Pancreas (tissue), 10 donors: ENCODE data around the gene CHMP1A. TPM values are rescaled to one million over a fixed set of nuclear protein-coding genes. Genes with fewer than 3 reads are reported as not detected.
"Not testable (repeated sequence)": the region's sequence is repeated elsewhere in the genome, so short reads cannot be mapped to it uniquely, and the experiment has no call there.

Experiments
- ATAC-seq, 4 donors: fragments of 200-7000 bp; cut with Tn5 transposase; one replicate each; pipeline versions ENCODE4 v1.8.0 to v1.9.1; 2020; ENCODE audit warnings: mild to moderate bottlenecking in 4 of 4, moderate library complexity in 4 of 4
- DNase-seq, 6 donors: peaks; one replicate each; pipeline ENCODE4 v3.0.0-alpha.2; 2020
- FAIRE-seq: peaks from 2 replicates; lab custom pipeline; 2012; peaks lifted over from hg19 to GRCh38; lab: Jason Lieb, UNC
- H3K27ac ChIP-seq, 4 donors: fragments of 200-600 bp; sonication (generic); 1 replicate in 3 of 4; 2 replicates in 1 of 4; pipeline versions ENCODE4 v1.5.0 to v1.8.0; 2020
- H3K27me3 ChIP-seq, 4 donors: fragments of 200-600 bp; one replicate each; pipeline ENCODE4 v1.8.0; 2021
- H3K36me3 ChIP-seq, 3 donors: fragments of 200-600 bp; sonication (generic) in 1 of 3; one replicate each; pipeline versions ENCODE4 v1.5.0 to v1.8.0; 2020 to 2021
- H3K4me1 ChIP-seq, 3 donors: fragments of 200-600 bp; one replicate each; pipeline ENCODE4 v1.8.0; 2021
- H3K4me3 ChIP-seq, 4 donors: fragments of 200-600 bp; sonication (generic) in 2 of 4; one replicate each; pipeline versions ENCODE4 v1.5.0 to v1.8.0; 2020 to 2021
- H3K9me3 ChIP-seq, 4 donors: fragments of 200-600 bp; one replicate each; pipeline ENCODE4 v1.8.0; 2021
- WGBS, 2 donors: extraction: QIAGEN DNeasy Blood & Tissue Kit; methylation state at CpG; one replicate each; pipeline ENCODE4 v1.1.7; 2013; 5-methylcytosine and 5-hydroxymethylcytosine counted together
- intact Hi-C, 3 donors: fragments of 100-400 bp; cut with DNase I; formaldehyde crosslinking; loops; one replicate each; pipeline versions ENCODE4 v1.11.1 to v1.14.2; 2022
- polyA plus RNA-seq, 2 donors: library from polyadenylated mRNA; stranded (reverse); fragments of 200-250 nt; gene quantifications; one replicate each; pipeline ENCODE4 v1.2.3, GENCODE V29; 2013
- total RNA-seq, 6 donors: library from RNA; stranded (reverse); fragmentation: NEBNext Ultra II Directional in 4 of 6; extraction: Animal tissue kit (Norgen Biotek cat#: 25700) in 4 of 6; gene quantifications; one replicate each; pipeline versions ENCODE4 v1.2.1 to v1.2.4, GENCODE V29; 2021 to 2023
- TF ChIP-seq, protein P1 (sequence below), 4 donors: fragments of 200-600 bp; sonication (generic) in 3 of 4; IDR thresholded peaks; one replicate each; pipeline versions ENCODE4 v1.5.0 to v1.8.0; 2021; ENCODE audit warnings: antibody characterized with exemption in 4 of 4
- donor health status: healthy with polysubstance abuse.
- donor health status: DM: no; HTN: no; CAD: no; lungs with moderate emphysema.
- donor health status: DM: no; HTN: no; CAD: no.
- donor health status: control.
- donor health status: control.
- donor health status: Bipolar disorder and iron deficiency.
- donor health status: DM: yes; HTN: yes; CAD: no.
- donor health status: DM: no; HTN: no; CAD: no.
- donor health status: DM: no; HTN: no; CAD: no.
- donor health status: DM: yes; HTN: yes; CAD: no.

Gene CHMP1A
- total and polyA plus RNA-seq, 8 donors, result 27.6 to 71.4 (median 32.2) TPM

DNA sequence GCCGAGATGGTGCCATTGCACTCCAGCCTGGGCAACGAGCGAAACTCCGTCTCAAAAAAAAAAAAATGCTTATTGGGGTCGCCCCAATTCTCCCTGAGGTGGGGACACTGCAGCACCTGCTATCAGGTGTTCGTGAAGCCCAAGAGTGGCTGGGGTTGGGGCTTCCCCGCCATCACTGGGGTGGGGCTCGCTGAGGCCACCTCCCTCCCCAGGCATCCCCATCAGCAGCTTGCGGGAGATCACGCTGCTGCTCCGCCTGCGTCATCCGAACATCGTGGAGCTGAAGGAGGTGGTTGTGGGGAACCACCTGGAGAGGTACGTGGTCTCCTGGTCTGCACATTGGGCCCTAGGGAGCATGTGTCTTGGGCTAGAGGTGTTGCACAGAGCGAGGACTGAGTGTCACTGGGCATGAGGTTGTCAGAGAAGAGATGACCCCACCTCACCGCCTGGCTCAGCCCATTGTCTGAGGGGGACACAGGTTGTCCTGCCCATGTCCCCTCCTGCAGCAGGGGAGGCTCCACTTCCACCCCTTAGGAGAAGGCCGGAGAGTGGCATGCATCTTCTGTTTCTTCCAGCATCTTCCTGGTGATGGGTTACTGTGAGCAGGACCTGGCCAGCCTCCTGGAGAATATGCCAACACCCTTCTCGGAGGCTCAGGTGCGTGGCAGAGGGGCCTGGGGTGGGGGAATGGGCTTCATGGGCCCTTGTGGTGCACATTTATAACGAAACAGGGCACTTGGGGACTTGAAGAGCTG, 33.9 kb upstream of the CHMP1A start:
- H3K9me3 ChIP-seq, result no peaks in the 10 kb centered on the region
- DNase-seq (peak in 1 of 6 donors; percentile 64), ATAC-seq (no peak), FAIRE-seq (no peak)
- H3K27ac ChIP-seq, result no peak overlapping the region
- WGBS, 2 donors, result 93 to 94% methylated on average over 21 of the region's 21 CpGs
- TF ChIP-seq, protein P1, sequence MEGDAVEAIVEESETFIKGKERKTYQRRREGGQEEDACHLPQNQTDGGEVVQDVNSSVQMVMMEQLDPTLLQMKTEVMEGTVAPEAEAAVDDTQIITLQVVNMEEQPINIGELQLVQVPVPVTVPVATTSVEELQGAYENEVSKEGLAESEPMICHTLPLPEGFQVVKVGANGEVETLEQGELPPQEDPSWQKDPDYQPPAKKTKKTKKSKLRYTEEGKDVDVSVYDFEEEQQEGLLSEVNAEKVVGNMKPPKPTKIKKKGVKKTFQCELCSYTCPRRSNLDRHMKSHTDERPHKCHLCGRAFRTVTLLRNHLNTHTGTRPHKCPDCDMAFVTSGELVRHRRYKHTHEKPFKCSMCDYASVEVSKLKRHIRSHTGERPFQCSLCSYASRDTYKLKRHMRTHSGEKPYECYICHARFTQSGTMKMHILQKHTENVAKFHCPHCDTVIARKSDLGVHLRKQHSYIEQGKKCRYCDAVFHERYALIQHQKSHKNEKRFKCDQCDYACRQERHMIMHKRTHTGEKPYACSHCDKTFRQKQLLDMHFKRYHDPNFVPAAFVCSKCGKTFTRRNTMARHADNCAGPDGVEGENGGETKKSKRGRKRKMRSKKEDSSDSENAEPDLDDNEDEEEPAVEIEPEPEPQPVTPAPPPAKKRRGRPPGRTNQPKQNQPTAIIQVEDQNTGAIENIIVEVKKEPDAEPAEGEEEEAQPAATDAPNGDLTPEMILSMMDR (IDR thresholded peaks at IDR 0.05), result no peak
- peaks cover 0 to 36% (median 35%) of the 10 kb centered on the region in 3 donors for H3K36me3 ChIP-seq
- peaks cover 9 to 16% (median 12%) of the 10 kb centered on the region in 3 donors for H3K4me1 ChIP-seq
- intact Hi-C loops, result no loop called here
- no peak overlapping the region for H3K4me3 ChIP-seq
- H3K27me3 ChIP-seq, result no peaks in the 10 kb centered on the region

DNA sequence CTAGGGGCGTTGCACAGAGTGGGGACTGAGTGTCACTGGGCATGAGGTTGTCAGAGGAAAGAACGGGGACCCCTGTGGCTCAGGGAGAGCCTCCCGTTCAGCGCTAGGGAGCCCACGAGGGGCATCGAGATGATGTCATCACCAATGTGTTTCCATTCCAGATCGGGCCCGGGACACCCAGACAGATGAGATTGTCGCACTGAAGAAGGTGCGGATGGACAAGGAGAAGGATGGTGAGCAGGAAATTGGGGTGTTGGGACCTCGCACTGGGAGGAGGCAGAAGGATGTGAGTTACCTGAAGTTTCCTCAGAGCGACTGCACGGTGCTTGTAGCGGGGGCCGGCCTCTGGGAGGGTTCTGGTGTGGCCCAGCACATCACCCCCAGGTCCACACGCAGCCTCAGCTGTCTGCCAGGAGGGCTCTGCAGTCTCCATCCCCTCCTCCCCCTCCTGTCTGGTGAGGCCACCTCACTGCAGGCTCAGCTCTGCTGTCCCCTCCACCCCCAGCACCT, 32.9 kb upstream of the CHMP1A start:
- peak in 1 of 6 donors; percentile 42 for DNase-seq
- H3K4me1 ChIP-seq, result peaks cover 9 to 16% (median 12%) of the 10 kb centered on the region in 3 donors
- H3K27me3 ChIP-seq, result no peaks in the 10 kb centered on the region
- no peak for FAIRE-seq
- no peak overlapping the region for H3K27ac ChIP-seq
- peaks cover 0 to 36% (median 35%) of the 10 kb centered on the region in 3 donors for H3K36me3 ChIP-seq
- H3K9me3 ChIP-seq, result no peaks in the 10 kb centered on the region
- H3K4me3 ChIP-seq, result no peak overlapping the region
- 88 to 93% methylated on average over 16 of the region's 16 CpGs for WGBS, 2 donors
- TF ChIP-seq, protein P1 (IDR thresholded peaks at IDR 0.05), result no peak
- intact Hi-C loops, result no loop called here
- ATAC-seq, result no peak

DNA sequence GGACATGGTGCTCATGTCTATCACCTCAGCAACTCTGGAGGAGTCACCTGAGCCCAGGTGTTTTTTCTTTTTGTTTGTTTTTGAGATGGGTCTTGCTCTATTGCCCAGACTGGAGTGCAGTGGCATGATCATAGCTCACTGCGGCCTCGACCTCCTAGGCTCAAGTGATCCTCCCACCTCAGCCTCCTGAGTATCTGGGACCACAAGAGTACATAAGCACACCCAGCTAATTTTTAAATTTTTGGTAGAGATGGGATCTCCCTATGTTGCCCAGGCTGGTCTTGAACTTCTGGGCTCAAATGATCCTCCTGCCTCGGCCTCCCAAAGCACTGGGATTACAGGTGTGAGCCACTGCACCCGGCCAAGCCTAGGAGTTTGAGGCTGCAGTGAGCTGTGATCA, 32.1 kb upstream of the CHMP1A start:
- intact Hi-C loops, FAIRE-seq, H3K27ac ChIP-seq, H3K4me3 ChIP-seq, ATAC-seq, H3K27me3 ChIP-seq, H3K9me3 ChIP-seq: not testable (repeated sequence)
- WGBS, 2 donors, result 76 to 92% methylated on average over 4 of the region's 4 CpGs
- peaks cover 0 to 36% (median 35%) of the 10 kb centered on the region in 3 donors for H3K36me3 ChIP-seq
- DNase-seq, result peak in 1 of 6 donors; percentile 17
- peaks cover 9 to 16% (median 12%) of the 10 kb centered on the region in 3 donors for H3K4me1 ChIP-seq

DNA sequence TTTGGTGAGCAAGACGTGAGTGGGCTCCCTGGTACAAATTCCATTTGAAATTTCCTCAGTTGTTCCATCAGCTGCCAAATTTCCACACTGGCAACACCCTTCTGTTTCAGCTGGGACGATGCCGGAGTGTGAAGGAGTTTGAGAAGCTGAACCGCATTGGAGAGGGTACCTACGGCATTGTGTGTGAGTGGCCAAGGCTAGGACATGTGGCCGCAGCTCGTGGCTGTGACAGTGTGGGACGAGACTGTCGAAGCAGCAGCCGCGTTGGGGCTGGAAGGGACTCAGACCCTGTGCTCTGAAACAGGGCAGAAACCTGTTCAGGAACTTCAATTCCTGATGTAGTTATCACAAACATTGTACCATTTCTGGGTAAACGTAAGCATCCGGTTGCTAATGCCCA, 31.6 kb upstream of the CHMP1A start:
- 90 to 91% methylated on average over 13 of the region's 13 CpGs for WGBS, 2 donors
- ATAC-seq (no peak), FAIRE-seq (no peak), DNase-seq (peak in 1 of 6 donors; percentile 28)
- no peak overlapping the region for H3K4me3 ChIP-seq
- no peaks in the 10 kb centered on the region for H3K27me3 ChIP-seq
- TF ChIP-seq, protein P1 (IDR thresholded peaks at IDR 0.05), result no peak
- H3K36me3 ChIP-seq, result peaks cover 0 to 32% (median 32%) of the 10 kb centered on the region in 3 donors
- no peaks in the 10 kb centered on the region for H3K9me3 ChIP-seq
- peaks cover 9 to 16% (median 12%) of the 10 kb centered on the region in 3 donors for H3K4me1 ChIP-seq
- no peak overlapping the region for H3K27ac ChIP-seq
- intact Hi-C loops, result no loop called here

DNA sequence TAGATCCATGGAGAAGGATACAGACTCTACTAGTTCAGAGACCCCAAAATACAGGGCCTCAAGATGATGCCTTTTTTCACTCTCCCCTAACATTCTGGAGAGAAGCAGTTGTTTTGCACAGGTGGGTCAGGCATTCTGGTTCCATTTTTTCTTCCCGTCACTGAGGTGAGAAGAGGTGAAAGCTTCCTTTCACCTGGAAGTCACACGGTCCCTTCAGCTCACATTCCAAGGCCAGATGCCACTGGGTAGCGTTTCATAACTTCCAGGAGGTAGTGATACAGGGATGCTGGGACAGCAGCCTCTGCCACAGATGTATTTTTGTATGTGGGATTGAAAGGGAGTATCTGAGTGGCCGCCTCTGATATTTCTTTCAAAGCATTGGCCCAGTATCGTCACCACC, 30.9 kb upstream of the CHMP1A start:
- Histone ChIP-seq H3K4me1 (peaks cover 9 to 16% (median 12%) of the 10 kb centered on the region in 3 donors), H3K9me3 (no peaks in the 10 kb centered on the region), H3K27me3 (no peaks in the 10 kb centered on the region), H3K36me3 (peaks cover 0 to 24% (median 24%) of the 10 kb centered on the region in 3 donors), H3K4me3 (no peak overlapping the region), H3K27ac (peak overlapping the region in 1 of 4 donors; percentile 87)
- WGBS, 2 donors, result 61 to 62% methylated on average over 5 of the region's 5 CpGs
- FAIRE-seq, result no peak
- ATAC-seq, result no peak
- TF ChIP-seq, protein P1 (IDR thresholded peaks at IDR 0.05), result no peak
- intact Hi-C loops, result no loop called here
- peak in 1 of 6 donors; percentile 9 for DNase-seq
